Heart right ventricle (tissue), 16 donors: ENCODE results near the gene OBP2B. TPM values are rescaled to one million over a fixed set of nuclear protein-coding genes. Genes with fewer than 3 reads are reported as not detected.

Experiments used
- ATAC-seq, 8 donors: fragments of 200-7000 bp; cut with Tn5 transposase; one replicate each; pipeline ENCODE4 v1.9.1; 2020; ENCODE audit warnings: mild to moderate bottlenecking in 8 of 8, moderate library complexity in 8 of 8, moderate number of reproducible peaks in 1 of 8
- DNase-seq, 2 donors: peaks; one replicate each; pipeline ENCODE4 v3.0.0-alpha.2; 2020
- H3K27ac ChIP-seq, 10 donors: fragments of 200-600 bp; sonication (generic) in 2 of 10; one replicate each; pipeline versions ENCODE4 v1.5.0 to v1.8.0; 2020 to 2022; ENCODE audit warnings: mild to moderate bottlenecking in 3 of 10
- H3K27me3 ChIP-seq, 7 donors: fragments of 200-600 bp; one replicate each; pipeline ENCODE4 v1.8.0; 2021 to 2022; ENCODE audit warnings: mild to moderate bottlenecking in 2 of 7
- H3K36me3 ChIP-seq, 9 donors: fragments of 200-600 bp; sonication (generic) in 1 of 9; one replicate each; pipeline versions ENCODE4 v1.5.0 to v1.8.0; 2020 to 2022; ENCODE audit warnings: mild to moderate bottlenecking in 2 of 9
- H3K4me1 ChIP-seq, 9 donors: fragments of 200-600 bp; sonication (generic) in 1 of 9; one replicate each; pipeline versions ENCODE4 v1.5.0 to v1.8.0; 2020 to 2022; ENCODE audit warnings: mild to moderate bottlenecking in 4 of 9
- H3K4me3 ChIP-seq, 10 donors: fragments of 200-600 bp; sonication (generic) in 2 of 10; one replicate each; pipeline versions ENCODE4 v1.5.0 to v1.8.0; 2020 to 2022; ENCODE audit warnings: mild to moderate bottlenecking in 7 of 10, moderate library complexity in 2 of 10
- H3K9me3 ChIP-seq, 11 donors: fragments of 200-600 bp in 10 of 11; sonication (generic) in 2 of 11; one replicate each; pipeline versions ENCODE4 v1.5.0 to v1.8.0; 2013 to 2022; ENCODE audit warnings: mild to moderate bottlenecking in 2 of 11, control low read depth in 1 of 11, moderate library complexity in 1 of 11
- WGBS, 2 donors: extraction: QIAGEN DNeasy Blood & Tissue Kit; methylation state at CpG; one replicate each; pipeline ENCODE4 v1.1.7; 2013; ENCODE audit warnings: inconsistent platforms in 1 of 2; 5-methylcytosine and 5-hydroxymethylcytosine counted together
- intact Hi-C, 10 donors: fragments of 100-400 bp; cut with DNase I; formaldehyde crosslinking; loops; one replicate each; pipeline versions ENCODE4 v1.11.1 to v1.14.2; 2022
- polyA plus RNA-seq, 2 donors: library from polyadenylated mRNA; stranded (reverse); fragments of 200-250 nt; gene quantifications; one replicate each; pipeline ENCODE4 v1.2.3, GENCODE V29; 2013
- total RNA-seq, 10 donors: library from RNA; stranded (reverse); fragmentation: NEBNext Ultra II Directional in 3 of 10; extraction: Animal tissue kit (Norgen Biotek cat#: 25700) in 3 of 10; gene quantifications; one replicate each; pipeline versions ENCODE4 v1.2.1 to v1.2.4, GENCODE V29; 2021 to 2023
- TF ChIP-seq, protein P1 (sequence below), 9 donors: fragments of 200-600 bp; sonication (generic) in 2 of 9; IDR thresholded peaks; one replicate each; pipeline versions ENCODE4 v1.5.0 to v1.8.0; 2021 to 2022; ENCODE audit warnings: antibody characterized with exemption in 9 of 9, mild to moderate bottlenecking in 5 of 9, moderate library complexity in 1 of 9
- donor health status: Arrhythmogenic right ventricular cardiomyopathy.
- donor health status: ischemic (EF 13 %, LVEDD 7.1; RV severe dilation, severe dysfunction).
- donor health status: healthy with polysubstance abuse.
- donor health status: DM: no; HTN: yes; CAD: no.
- donor health status: DM: no; HTN: no; CAD: no.
- donor health status: ischemic (EF 25% LVEDD 6.9; RV normal size, moderate dysfunction).
- donor health status: ischemic (EF 25% LVEDD 5.7; RV mildly dilated, moderate dysfunction).
- donor health status: healthy.
- donor health status: DM: yes; HTN: yes; CAD: no.
- donor health status: Ischemic cardiomyopathy.
- donor health status: ischemic (EF 35%, LVEDD 5.7; RV mildly dilated, moderate dysfunction).
- donor health status: nonischemic (EF 11% LVEDD 7.7; RV severe dilation, severe dysfunction).
- donor health status: DM: yes; HTN: yes; CAD: no.
- donor health status: PGD.
- donor health status: ischemic (EF 29% LVEDD 5.4; RV normal size, mild dysfunction).
- donor health status: nonischemic (EF 23%, LVEDD 6.1; RV moderate dilation, normal function).

The OBP2B gene
- total and polyA plus RNA-seq, 12 donors = 0.75 TPM; not detected in 11

DNA sequence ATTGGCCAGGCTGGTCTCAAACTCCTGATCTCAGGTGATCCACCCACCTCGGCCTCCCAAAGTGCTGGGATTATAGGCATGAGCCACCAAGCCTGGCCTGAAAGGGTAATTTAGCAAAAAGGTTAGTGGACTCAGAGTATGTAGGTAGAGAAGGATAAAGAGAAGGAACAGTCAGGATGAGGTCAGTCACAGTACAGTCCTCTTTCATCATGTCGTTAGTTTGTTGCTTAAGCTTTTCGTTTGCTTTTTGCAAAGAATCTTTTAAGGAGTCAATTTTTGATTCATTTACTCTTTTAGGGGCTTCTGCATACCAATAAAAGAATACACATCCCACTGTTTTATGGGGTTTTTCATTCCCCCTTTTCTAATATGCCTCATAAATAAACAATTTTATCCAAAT lies 27.5 kb downstream of the OBP2B start:
- no peaks in the 10 kb centered on the region for H3K36me3 ChIP-seq
- 86 to 90% methylated on average over 3 of the region's 3 CpGs for WGBS, 2 donors
- peaks cover 0 to 17% (median 5%) of the 10 kb centered on the region in 9 donors for H3K4me1 ChIP-seq
- peaks cover 0 to 22% (median 6%) of the 10 kb centered on the region in 7 donors for H3K27me3 ChIP-seq
- no peak overlapping the region for H3K4me3 ChIP-seq
- DNase-seq (no peak), ATAC-seq (no peak)
- no peaks in the 10 kb centered on the region for H3K9me3 ChIP-seq
- H3K27ac ChIP-seq = no peak overlapping the region
- intact Hi-C loops = loop anchor here in 4 of 10 donors (5.0 to 10.0 kb wide), 3 partner anchors 151 to 306 kb away; no protein-coding TSS in a partner anchor
- TF ChIP-seq, protein P1, sequence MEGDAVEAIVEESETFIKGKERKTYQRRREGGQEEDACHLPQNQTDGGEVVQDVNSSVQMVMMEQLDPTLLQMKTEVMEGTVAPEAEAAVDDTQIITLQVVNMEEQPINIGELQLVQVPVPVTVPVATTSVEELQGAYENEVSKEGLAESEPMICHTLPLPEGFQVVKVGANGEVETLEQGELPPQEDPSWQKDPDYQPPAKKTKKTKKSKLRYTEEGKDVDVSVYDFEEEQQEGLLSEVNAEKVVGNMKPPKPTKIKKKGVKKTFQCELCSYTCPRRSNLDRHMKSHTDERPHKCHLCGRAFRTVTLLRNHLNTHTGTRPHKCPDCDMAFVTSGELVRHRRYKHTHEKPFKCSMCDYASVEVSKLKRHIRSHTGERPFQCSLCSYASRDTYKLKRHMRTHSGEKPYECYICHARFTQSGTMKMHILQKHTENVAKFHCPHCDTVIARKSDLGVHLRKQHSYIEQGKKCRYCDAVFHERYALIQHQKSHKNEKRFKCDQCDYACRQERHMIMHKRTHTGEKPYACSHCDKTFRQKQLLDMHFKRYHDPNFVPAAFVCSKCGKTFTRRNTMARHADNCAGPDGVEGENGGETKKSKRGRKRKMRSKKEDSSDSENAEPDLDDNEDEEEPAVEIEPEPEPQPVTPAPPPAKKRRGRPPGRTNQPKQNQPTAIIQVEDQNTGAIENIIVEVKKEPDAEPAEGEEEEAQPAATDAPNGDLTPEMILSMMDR (IDR thresholded peaks at IDR 0.05) = no peak

DNA sequence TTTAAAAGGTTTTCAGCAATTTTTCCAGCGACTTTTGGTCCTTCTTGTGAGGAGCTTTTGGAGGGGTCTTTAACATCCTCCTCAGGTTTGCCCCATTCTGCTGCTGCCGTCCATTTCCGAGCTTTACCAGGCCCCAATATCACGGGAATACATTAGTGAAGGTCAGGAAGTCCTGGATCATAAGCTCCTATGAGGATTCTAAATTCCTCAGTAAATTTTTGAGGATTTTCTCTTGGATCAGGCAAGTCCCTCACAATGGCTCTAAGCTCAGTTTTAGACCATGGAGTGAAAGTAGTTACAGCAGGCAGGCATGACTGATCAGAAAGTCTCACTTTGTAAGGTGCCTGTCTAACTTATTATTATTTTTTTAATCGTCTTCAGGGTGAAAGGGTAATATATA lies 28.1 kb downstream of the OBP2B start:
- peaks cover 0 to 22% (median 6%) of the 10 kb centered on the region in 7 donors for H3K27me3 ChIP-seq
- 74 to 75% methylated on average over 5 of the region's 5 CpGs for WGBS, 2 donors
- DNase-seq = no peak
- TF ChIP-seq, protein P1 (IDR thresholded peaks at IDR 0.05) = no peak
- H3K36me3 ChIP-seq = no peaks in the 10 kb centered on the region
- H3K9me3 ChIP-seq = no peaks in the 10 kb centered on the region
- H3K4me1 ChIP-seq = peaks cover 0 to 15% (median 5%) of the 10 kb centered on the region in 9 donors
- H3K4me3 ChIP-seq = no peak overlapping the region
- intact Hi-C loops = loop anchor here in 4 of 10 donors (5.0 to 10.0 kb wide), 3 partner anchors 151 to 306 kb away; no protein-coding TSS in a partner anchor
- H3K27ac ChIP-seq = no peak overlapping the region
- ATAC-seq = no peak

DNA sequence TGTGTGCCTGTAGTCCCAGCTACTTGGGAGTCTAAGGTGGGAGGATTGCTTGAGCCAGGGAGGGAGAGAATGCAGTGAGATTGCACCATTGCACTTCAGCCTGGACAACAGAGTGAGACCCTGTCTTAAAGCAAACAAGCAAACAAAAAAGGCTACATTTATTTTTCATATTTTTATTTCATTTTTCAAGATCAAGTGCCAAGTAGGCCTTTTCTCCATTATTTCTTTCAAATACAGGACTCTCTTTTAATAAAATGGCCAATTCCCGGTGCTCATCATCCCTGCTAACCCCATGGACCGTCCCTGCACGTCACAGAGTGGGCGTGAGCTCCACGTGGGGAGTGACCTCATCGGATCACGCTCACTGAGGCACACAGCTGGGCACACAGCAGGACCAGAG lies 36.0 kb downstream of the OBP2B start:
- TF ChIP-seq, protein P1 (IDR thresholded peaks at IDR 0.05) = no peak
- no peaks in the 10 kb centered on the region for H3K4me1 ChIP-seq
- H3K36me3 ChIP-seq = no peaks in the 10 kb centered on the region
- H3K27me3 ChIP-seq = peaks cover 0 to 11% (median 6%) of the 10 kb centered on the region in 7 donors
- H3K9me3 ChIP-seq = no peaks in the 10 kb centered on the region
- no peak overlapping the region for H3K27ac ChIP-seq
- ATAC-seq (no peak), DNase-seq (no peak)
- WGBS, 2 donors = 84% methylated on average over 7 of the region's 7 CpGs
- intact Hi-C loops = no loop called here
- H3K4me3 ChIP-seq = no peak overlapping the region

DNA sequence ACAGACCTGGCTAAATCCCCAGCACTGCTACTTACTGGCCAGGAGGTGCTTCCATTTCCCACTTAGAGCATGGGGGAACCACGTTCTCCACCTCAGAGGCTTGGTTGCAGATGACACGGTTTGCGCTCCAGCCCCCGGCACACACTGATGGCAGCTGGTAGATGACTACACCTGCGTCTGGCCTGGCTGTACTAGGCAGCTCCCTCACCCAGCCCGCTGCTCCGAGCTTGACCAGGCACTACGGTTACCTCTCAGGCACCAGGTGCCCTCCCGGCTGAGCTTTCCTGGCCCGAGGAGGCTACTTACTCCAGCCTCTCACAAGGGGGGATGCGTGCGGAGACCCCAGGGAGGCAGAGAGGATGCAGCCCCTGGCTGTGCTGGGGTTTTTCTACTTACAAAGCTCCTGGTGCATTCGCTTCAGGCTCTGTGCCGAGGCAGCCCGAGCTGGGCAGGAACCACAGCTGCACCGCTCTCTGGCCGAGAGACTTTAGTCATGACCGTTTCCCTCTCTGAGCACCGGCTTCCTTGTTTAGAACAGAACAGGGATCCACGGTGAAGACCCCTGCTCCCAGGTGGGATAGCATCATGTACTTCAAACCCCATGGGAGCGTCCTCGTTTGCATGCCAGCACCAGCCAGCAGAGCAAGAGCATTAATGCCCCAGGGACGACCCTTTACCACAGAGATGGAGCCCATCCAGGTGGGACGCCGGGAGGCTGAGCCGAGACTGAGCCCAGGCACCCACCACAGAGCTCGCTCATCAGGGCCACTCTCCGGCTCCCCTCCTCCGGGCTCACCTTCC lies 37.7 kb downstream of the OBP2B start:
- intact Hi-C loops = no loop called here
- peak in 1 of 8 donors; percentile 25 for ATAC-seq
- TF ChIP-seq, protein P1 (IDR thresholded peaks at IDR 0.05) = no peak
- 79 to 80% methylated on average over 29 of the region's 29 CpGs for WGBS, 2 donors
- H3K27ac ChIP-seq = no peak overlapping the region
- DNase-seq = no peak
- no peaks in the 10 kb centered on the region for H3K4me1 ChIP-seq
- no peaks in the 10 kb centered on the region for H3K36me3 ChIP-seq
- peaks cover 0 to 11% (median 6%) of the 10 kb centered on the region in 7 donors for H3K27me3 ChIP-seq
- H3K9me3 ChIP-seq = no peaks in the 10 kb centered on the region
- no peak overlapping the region for H3K4me3 ChIP-seq
